Measurements from ENCODE around the gene UQCR10.

Gene UQCR10

GRCh38 chr22:29798318-29798717, 31.1 kb downstream of the UQCR10 start:
- no peak for DNase-seq (ENCODE audit: low read depth in 2 of 2)

- DNase-seq (ENCODE audit: low read depth in 2 of 2): no peak
These were observed 31.6 kb downstream of the UQCR10 start for GRCh38 chr22:29798801-29799200.

GRCh38 chr22:29799217-29799680, 32.1 kb downstream of the UQCR10 start:
- no peak for DNase-seq (ENCODE audit: low read depth in 2 of 2)

GRCh38 chr22:29801153-29801552, 34.0 kb downstream of the UQCR10 start:
- DNase-seq (ENCODE audit: low read depth in 2 of 2): no peak

GRCh38 chr22:29801796-29802195, 34.6 kb downstream of the UQCR10 start:
- no peak for DNase-seq (ENCODE audit: low read depth in 2 of 2)

- DNase-seq (ENCODE audit: low read depth in 2 of 2): no peak
These were observed 36.0 kb downstream of the UQCR10 start for GRCh38 chr22:29803190-29803589.

- no peak for DNase-seq (ENCODE audit: low read depth in 2 of 2)
These were observed 37.8 kb downstream of the UQCR10 start for GRCh38 chr22:29804985-29805384.

GRCh38 chr22:29806196-29806595, 39.0 kb downstream of the UQCR10 start:
- DNase-seq (ENCODE audit: low read depth in 2 of 2): no peak

GRCh38 chr22:29810216-29810615, 43.0 kb downstream of the UQCR10 start:
- DNase-seq (ENCODE audit: low read depth in 2 of 2): no peak

GRCh38 chr22:29811377-29811776, 44.2 kb downstream of the UQCR10 start:
- no peak for DNase-seq (ENCODE audit: low read depth in 2 of 2)

GRCh38 chr22:29813126-29813525, 46.0 kb downstream of the UQCR10 start:
- DNase-seq (ENCODE audit: low read depth in 2 of 2): no peak

- no peak for DNase-seq (ENCODE audit: low read depth in 2 of 2)
These were observed 46.4 kb downstream of the UQCR10 start for GRCh38 chr22:29813563-29813962.

- DNase-seq (ENCODE audit: low read depth in 2 of 2): no peak
These were observed 46.8 kb downstream of the UQCR10 start for GRCh38 chr22:29814003-29814402.

- DNase-seq (ENCODE audit: low read depth in 2 of 2): no peak
These were observed 48.4 kb downstream of the UQCR10 start for GRCh38 chr22:29815580-29815979.

GRCh38 chr22:29816128-29816527, 49.0 kb downstream of the UQCR10 start:
- no peak for DNase-seq (ENCODE audit: low read depth in 2 of 2)

GRCh38 chr22:29816539-29816938, 49.4 kb downstream of the UQCR10 start:
- DNase-seq (ENCODE audit: low read depth in 2 of 2): no peak

GRCh38 chr22:29816980-29817379, 49.8 kb downstream of the UQCR10 start:
- no peak for DNase-seq (ENCODE audit: low read depth in 2 of 2)

- DNase-seq (ENCODE audit: low read depth in 2 of 2): no peak
These were observed 50.6 kb downstream of the UQCR10 start for GRCh38 chr22:29817724-29818123.

GRCh38 chr22:29819501-29819900, 52.3 kb downstream of the UQCR10 start:
- no peak for DNase-seq (ENCODE audit: low read depth in 2 of 2)

All from stimulated activated CD4-positive, alpha-beta T cell treated with anti-CD3 and anti-CD28 coated beads, Interleukin-1b, Interleukin-23, amount 100 ng/mL, for 1 hour (primary cell).